K562 (cell line): Measurements from ENCODE around the gene TPK1. TPM values are rescaled to one million over a fixed set of nuclear protein-coding genes. Genes with fewer than 3 reads are reported as not detected.

Experiments
- ATAC-seq: fragments of 200-7000 bp; cut with Tn5 transposase; 3 replicates; pipeline ENCODE4 v1.9.1; 2020; ENCODE audit warnings: moderate library complexity
- BruUV-seq: library from RNA; stranded (reverse); fragments of 400-500 nt; replicated peaks from 2 replicates; lab custom pipeline; 2021; lab: Mats Ljungman, UMichigan
- CTCF ChIA-PET: fragments of 300-600 bp; formaldehyde crosslinking; extraction: SDS; loops from one replicate; lab custom pipeline; 2021; ENCODE audit warnings: low intra/inter-chr PET ratio; lab: Yijun Ruan, JAX
- POLR2A ChIA-PET: fragments of 300-600, 350-650 bp; sonication (Branson Sonifier 250); formaldehyde crosslinking; extraction: SDS; loops from one replicate; lab custom pipeline; 2021; ENCODE audit warnings: antibody characterized with exemption, inconsistent platforms; lab: Yijun Ruan, JAX
- DNase-seq, 4 experiments: peaks; one replicate each; pipeline versions ENCODE4 v3.0.0 to v3.0.0-alpha.2; 2011 to 2018; ENCODE audit warnings: low spot score in 3 of 4, mixed read lengths in 3 of 4; ENCODE audit errors: extremely low read depth in 1 of 4
- FAIRE-seq: peaks from 2 replicates; lab custom pipeline; 2011; peaks lifted over from hg19 to GRCh38; lab: Jason Lieb, UNC
- H2AFZ ChIP-seq: 2 replicates; pipeline ENCODE4 v1.6.0; 2011; ENCODE audit warnings: low read depth, low read length, control low read depth, inconsistent platforms
- H3K27ac ChIP-seq: fragments of 200-600 bp; 3 replicates; pipeline ENCODE4 v1.8.0; 2011; ENCODE audit warnings: low read depth, mild to moderate bottlenecking, control low read depth, inconsistent platforms, low read length, moderate library complexity, mixed read lengths; ENCODE audit errors: extremely low read depth
- H3K27me3 ChIP-seq, 2 experiments: fragments of 300-600 bp in 1 of 2; 2 replicates in 1 of 2; 3 replicates in 1 of 2; pipeline versions ENCODE4 v1.6.0 to v1.8.0; 2011; ENCODE audit warnings: inconsistent platforms in 2 of 2, low read length in 2 of 2, mild to moderate bottlenecking in 1 of 2, mixed read lengths in 1 of 2, moderate library complexity in 1 of 2; ENCODE audit not compliant: control insufficient read depth in 2 of 2, insufficient read depth in 2 of 2
- H3K36me3 ChIP-seq: fragments of 300-600 bp; 3 replicates; pipeline ENCODE4 v1.8.0; 2011; ENCODE audit warnings: mild to moderate bottlenecking, low read length, inconsistent platforms; ENCODE audit not compliant: control insufficient read depth, insufficient read depth
- H3K4me1 ChIP-seq, 2 experiments: fragments of 200-600 bp in 1 of 2; replicated peaks in 1 of 2; 2 replicates in 1 of 2; 3 replicates in 1 of 2; pipeline versions ENCODE4 v1.5.1 to v1.8.0; 2011; ENCODE audit warnings: inconsistent platforms in 2 of 2, low read length in 2 of 2, mild to moderate bottlenecking in 1 of 2, mixed read lengths in 1 of 2, moderate library complexity in 1 of 2; ENCODE audit not compliant: control insufficient read depth in 2 of 2, insufficient read depth in 2 of 2
- H3K4me2 ChIP-seq: 2 replicates; pipeline ENCODE4 v1.6.1; 2011; ENCODE audit warnings: low read length, control low read depth, inconsistent platforms, mixed read lengths; ENCODE audit not compliant: insufficient read depth
- H3K4me3 ChIP-seq: fragments of 200-600 bp; sonication (generic), shearing (Covaris generic); 2 replicates; pipeline ENCODE4 v1.5.1; 2016; ENCODE audit warnings: control low read depth, inconsistent platforms
- H3K79me2 ChIP-seq: fragments of 200-600 bp; 3 replicates; pipeline ENCODE4 v1.8.0; 2011; ENCODE audit warnings: low read length, inconsistent platforms; ENCODE audit not compliant: control insufficient read depth, insufficient read depth
- H3K9ac ChIP-seq, 2 experiments: 2 replicates each; pipeline versions ENCODE4 v1.6.0 to v1.6.1; 2011; ENCODE audit warnings: low read depth in 2 of 2, low read length in 2 of 2, control low read depth in 1 of 2, inconsistent platforms in 1 of 2, mild to moderate bottlenecking in 1 of 2, mixed read lengths in 1 of 2; ENCODE audit not compliant: insufficient read depth in 1 of 2
- H3K9me1 ChIP-seq: one replicate; pipeline ENCODE4 v1.6.0; 2011; ENCODE audit warnings: inconsistent platforms, mild to moderate bottlenecking, low read length, moderate library complexity; ENCODE audit not compliant: control insufficient read depth, insufficient read depth
- H3K9me3 ChIP-seq: replicated peaks from 2 replicates; pipeline ENCODE4 v1.5.1; 2011; ENCODE audit warnings: low read depth, low read length, inconsistent platforms; ENCODE audit not compliant: control insufficient read depth, insufficient read depth
- H4K20me1 ChIP-seq: replicated peaks from 2 replicates; pipeline ENCODE4 v1.6.1; 2011; ENCODE audit warnings: low read length, inconsistent platforms, mixed read lengths; ENCODE audit not compliant: control insufficient read depth, insufficient read depth
- ATF1 ChIP-seq, 2 experiments: fragments of 450-650 bp in 1 of 2; IDR thresholded peaks; 2 replicates each; pipeline ENCODE4 v1.6.1; 2016; ENCODE audit warnings: missing compliant biosample characterization in 1 of 2, missing genetic modification characterization in 1 of 2
- BRF1 ChIP-seq: IDR thresholded peaks from 3 replicates; pipeline ENCODE4 v1.6.1; 2011; ENCODE audit warnings: borderline replicate concordance, mild to moderate bottlenecking; ENCODE audit not compliant: insufficient read length; ENCODE audit errors: extremely low read depth
- CC2D1A ChIP-seq: fragments of 450-650 bp; IDR thresholded peaks from 2 replicates; pipeline ENCODE4 v1.6.1; 2017; ENCODE audit warnings: mild to moderate bottlenecking
- FOS ChIP-seq: IDR thresholded peaks from 3 replicates; pipeline ENCODE4 v1.6.1; 2011; ENCODE audit not compliant: insufficient read length; ENCODE audit errors: extremely low read depth
- ZFPM2 ChIP-seq: fragments of 250-450 bp; sonication (Bioruptor Pico); IDR thresholded peaks from 2 replicates; pipeline ENCODE4 v1.5.1; 2022; ENCODE audit warnings: mild to moderate bottlenecking
- ZNF239 ChIP-seq: fragments of 250-450 bp; sonication (Bioruptor Pico); IDR thresholded peaks from 2 replicates; pipeline ENCODE4 v1.4.0; 2020; ENCODE audit warnings: mild to moderate bottlenecking
- ZNF431 ChIP-seq: sonication (generic); formaldehyde crosslinking; IDR thresholded peaks from 2 replicates; pipeline ENCODE4 v1.8.0; 2022; ENCODE audit warnings: mild to moderate bottlenecking, missing genetic modification reagents
- ZNF583 ChIP-seq: fragments of 250-450 bp; sonication (Bioruptor Pico); IDR thresholded peaks from 2 replicates; pipeline ENCODE4 v1.4.0; 2020
- WGBS: fragments of 100-300 bp; shearing (Covaris generic); methylation state at CpG from one replicate; pipeline ENCODE4 v1.1.6; 2016; ENCODE audit warnings: low coverage, mixed read lengths; ENCODE audit not compliant: insufficient coverage; ENCODE audit errors: missing lambda C conversion rate; 5-methylcytosine and 5-hydroxymethylcytosine counted together
- in situ Hi-C: fragments of 300-500 bp; cut with MboI; formaldehyde crosslinking; loops from 4 replicates; pipeline ENCODE4 v1.15.0; 2018; ENCODE audit warnings: inconsistent platforms, mixed read lengths
- intact Hi-C: fragments of 100-400 bp; cut with micrococcal nuclease; formaldehyde crosslinking; loops from 2 replicates; pipeline ENCODE4 v1.14.2; 2022
- polyA plus RNA-seq, 8 experiments: library from polyadenylated mRNA; depleted of rRNA in 4 of 8; stranded (reverse) in 5 of 8; unstranded in 3 of 8; fragments of >200 nt; fragmentation: Nextera tagmentation in 2 of 8; fragmentation: Illumina TruSeq in 1 of 8; extraction: Ambion mirVana in 2 of 8; extraction: Trizol in 1 of 8; gene quantifications; 2 replicates each; pipeline versions ENCODE4 v1.2.1 to v1.2.3, GENCODE V29; 2011 to 2014; ENCODE audit warnings: inconsistent platforms in 1 of 8, missing spikeins in 1 of 8
- total RNA-seq, 7 experiments: library from RNA; depleted of rRNA in 6 of 7; stranded (reverse); fragments of >200 nt in 6 of 7; fragmentation: Illumina TruSeq in 2 of 7; extraction: Trizol in 2 of 7; gene quantifications; 2 replicates each; pipeline versions ENCODE4 v1.2.1 to v1.2.3, GENCODE V29; 2011 to 2021; ENCODE audit warnings: low replicate concordance in 1 of 7
- TF ChIP-seq, protein P1 (sequence below): sonication (generic); formaldehyde crosslinking; IDR thresholded peaks from 2 replicates; pipeline ENCODE4 v1.8.0; 2023; ENCODE audit warnings: mild to moderate bottlenecking, missing genetic modification reagents
- TF ChIP-seq, protein P2 (sequence below), 2 experiments: fragments of 200-800 bp in 1 of 2; sonication (Bioruptor generic) in 1 of 2; sonication (generic) in 1 of 2; formaldehyde crosslinking in 1 of 2; IDR thresholded peaks in 1 of 2; conservative IDR thresholded peaks in 1 of 2; 2 replicates each; pipeline versions ENCODE4 v1.5.0 to v1.6.1; 2016 to 2020; ENCODE audit warnings: missing compliant biosample characterization in 1 of 2, missing genetic modification characterization in 1 of 2, missing genetic modification reagents in 1 of 2

Gene TPK1
- total and polyA plus RNA-seq, 9 of the 15 experiments (the other 6 are each of a cell fraction or from before 2014, with no cell fraction given): 5.1 to 16.2 (median 9.2) TPM

DNA sequence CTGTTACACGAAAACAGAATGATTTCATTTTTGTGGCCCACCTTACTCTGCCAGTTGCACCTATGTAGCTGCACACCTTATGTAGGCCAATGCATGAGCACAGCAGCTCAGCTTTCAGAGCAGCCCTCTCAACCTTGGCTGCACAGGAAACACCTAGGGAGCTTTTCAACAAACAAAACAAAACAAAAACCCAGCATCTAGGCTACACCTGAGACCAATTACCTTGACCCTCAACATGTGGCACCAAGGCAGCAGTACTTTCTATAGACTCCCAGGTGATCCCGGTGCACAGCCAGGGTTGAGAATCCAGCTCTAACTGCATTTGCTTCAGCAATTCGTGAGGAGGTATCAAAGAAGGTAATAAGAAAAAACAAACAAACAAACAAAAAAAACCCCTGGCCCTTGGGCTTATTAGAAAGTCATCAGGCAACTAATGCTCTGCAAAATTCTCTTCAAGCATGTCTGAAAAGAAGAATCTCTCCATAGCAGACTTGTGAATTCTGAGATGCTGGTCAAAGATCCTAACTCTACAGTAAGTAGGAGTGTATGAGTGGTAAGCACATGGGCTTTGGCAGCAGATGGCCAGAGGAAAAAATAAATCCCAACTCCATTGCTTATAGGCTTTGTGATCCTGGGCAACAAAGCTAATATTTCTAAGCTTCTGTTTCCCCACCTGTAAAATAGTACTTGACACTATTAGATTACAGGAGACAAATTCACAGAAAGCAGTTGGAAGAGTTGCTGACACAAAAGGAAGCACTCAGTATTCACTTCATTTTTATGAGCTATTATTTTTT is 318.9 kb downstream of the TPK1 start:
- no TSS peak for BruUV-seq
- CTCF ChIA-PET: no interaction called here

More for the DNA sequence above, 318.9 kb downstream of the TPK1 start:
- no peaks in the 10 kb centered on the region for H3K9me1 ChIP-seq
- no peak for TF ChIP-seq ZNF239
- no peak for TF ChIP-seq ZNF583 (CRISPR knock-in tag)
- TF ChIP-seq ZNF431 (CRISPR knock-in tag): no peak
- TF ChIP-seq BRF1: no peak
- no peak for TF ChIP-seq FOS
- TF ChIP-seq ATF1 (CRISPR knock-in tag; IDR thresholded peaks at IDR 0.05): no peak
- no peak for TF ChIP-seq ATF1 (tag; IDR thresholded peaks at IDR 0.05)
- TF ChIP-seq, protein P1, sequence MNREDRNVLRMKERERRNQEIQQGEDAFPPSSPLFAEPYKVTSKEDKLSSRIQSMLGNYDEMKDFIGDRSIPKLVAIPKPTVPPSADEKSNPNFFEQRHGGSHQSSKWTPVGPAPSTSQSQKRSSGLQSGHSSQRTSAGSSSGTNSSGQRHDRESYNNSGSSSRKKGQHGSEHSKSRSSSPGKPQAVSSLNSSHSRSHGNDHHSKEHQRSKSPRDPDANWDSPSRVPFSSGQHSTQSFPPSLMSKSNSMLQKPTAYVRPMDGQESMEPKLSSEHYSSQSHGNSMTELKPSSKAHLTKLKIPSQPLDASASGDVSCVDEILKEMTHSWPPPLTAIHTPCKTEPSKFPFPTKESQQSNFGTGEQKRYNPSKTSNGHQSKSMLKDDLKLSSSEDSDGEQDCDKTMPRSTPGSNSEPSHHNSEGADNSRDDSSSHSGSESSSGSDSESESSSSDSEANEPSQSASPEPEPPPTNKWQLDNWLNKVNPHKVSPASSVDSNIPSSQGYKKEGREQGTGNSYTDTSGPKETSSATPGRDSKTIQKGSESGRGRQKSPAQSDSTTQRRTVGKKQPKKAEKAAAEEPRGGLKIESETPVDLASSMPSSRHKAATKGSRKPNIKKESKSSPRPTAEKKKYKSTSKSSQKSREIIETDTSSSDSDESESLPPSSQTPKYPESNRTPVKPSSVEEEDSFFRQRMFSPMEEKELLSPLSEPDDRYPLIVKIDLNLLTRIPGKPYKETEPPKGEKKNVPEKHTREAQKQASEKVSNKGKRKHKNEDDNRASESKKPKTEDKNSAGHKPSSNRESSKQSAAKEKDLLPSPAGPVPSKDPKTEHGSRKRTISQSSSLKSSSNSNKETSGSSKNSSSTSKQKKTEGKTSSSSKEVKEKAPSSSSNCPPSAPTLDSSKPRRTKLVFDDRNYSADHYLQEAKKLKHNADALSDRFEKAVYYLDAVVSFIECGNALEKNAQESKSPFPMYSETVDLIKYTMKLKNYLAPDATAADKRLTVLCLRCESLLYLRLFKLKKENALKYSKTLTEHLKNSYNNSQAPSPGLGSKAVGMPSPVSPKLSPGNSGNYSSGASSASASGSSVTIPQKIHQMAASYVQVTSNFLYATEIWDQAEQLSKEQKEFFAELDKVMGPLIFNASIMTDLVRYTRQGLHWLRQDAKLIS: no peak
- TF ChIP-seq CC2D1A: no peak
- no peak for TF ChIP-seq ZFPM2
- TF ChIP-seq, protein P2, sequence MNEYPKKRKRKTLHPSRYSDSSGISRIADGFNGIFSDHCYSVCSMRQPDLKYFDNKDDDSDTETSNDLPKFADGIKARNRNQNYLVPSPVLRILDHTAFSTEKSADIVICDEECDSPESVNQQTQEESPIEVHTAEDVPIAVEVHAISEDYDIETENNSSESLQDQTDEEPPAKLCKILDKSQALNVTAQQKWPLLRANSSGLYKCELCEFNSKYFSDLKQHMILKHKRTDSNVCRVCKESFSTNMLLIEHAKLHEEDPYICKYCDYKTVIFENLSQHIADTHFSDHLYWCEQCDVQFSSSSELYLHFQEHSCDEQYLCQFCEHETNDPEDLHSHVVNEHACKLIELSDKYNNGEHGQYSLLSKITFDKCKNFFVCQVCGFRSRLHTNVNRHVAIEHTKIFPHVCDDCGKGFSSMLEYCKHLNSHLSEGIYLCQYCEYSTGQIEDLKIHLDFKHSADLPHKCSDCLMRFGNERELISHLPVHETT (CRISPR knock-in tag; conservative IDR thresholded peaks at IDR 0.05 in 1 of 2, IDR thresholded peaks at IDR 0.05 in 1 of 2): no peak
- H3K79me2 ChIP-seq: no peaks in the 10 kb centered on the region
- no peak for FAIRE-seq
- no peak overlapping the region for H2AFZ ChIP-seq
- in situ Hi-C loops: no loop called here
- H3K9me3 ChIP-seq: 0 out of 2 replicates have a peak, but pooled peaks cover 2% of the 10 kb centered on the region
- H3K4me2 ChIP-seq: no peak overlapping the region
- H4K20me1 ChIP-seq: no peaks in the 10 kb centered on the region
- no peaks in the 10 kb centered on the region for H3K27me3 ChIP-seq
- no peak overlapping the region for H3K4me3 ChIP-seq
- no peaks in the 10 kb centered on the region for H3K36me3 ChIP-seq
- no peak overlapping the region for H3K27ac ChIP-seq
- no peak for DNase-seq
- POLR2A ChIA-PET: no interaction called here
- H3K4me1 ChIP-seq: no peaks in the 10 kb centered on the region
- intact Hi-C loops: no loop called here
- WGBS: 0% methylated on average over 3 of the region's 3 CpGs
- H3K9ac ChIP-seq: no peak overlapping the region
- no peak for ATAC-seq
